Activated CD8-positive, alpha-beta T cell treated with anti-CD3 and anti-CD28 coated beads for 36 hours (primary cell): ENCODE measurements around the gene MIF4GD. TPM values are rescaled to one million over a fixed set of nuclear protein-coding genes. Genes with fewer than 3 reads are reported as not detected.
"Not testable (repeated sequence)": the region's sequence is repeated elsewhere in the genome, so short reads cannot be mapped to it uniquely, and the experiment has no call there.

Experiments
- ATAC-seq: fragments of 200-7000 bp; cut with Tn5 transposase; one replicate; pipeline ENCODE4 v1.10.0; 2021; ENCODE audit warnings: mild to moderate bottlenecking, moderate library complexity
- CTCF ChIA-PET: fragments of 350-600 bp; sonication (Branson Sonifier 250); formaldehyde crosslinking; loops from one replicate; lab custom pipeline; 2021; ENCODE audit warnings: antibody characterized with exemption; lab: Charles Lee
- POLR2A ChIA-PET: fragments of 350-600 bp; sonication (Branson Sonifier 250); formaldehyde crosslinking; loops from one replicate; lab custom pipeline; 2021; ENCODE audit warnings: antibody characterized with exemption; lab: Charles Lee
- DNase-seq: peaks from one replicate; pipeline ENCODE4 v3.0.0-alpha.2; 2020
- H3K27ac Mint-ChIP-seq: one replicate; pipeline ENCODE4 v1.8.0; 2021; ENCODE audit warnings: mild to moderate bottlenecking, mixed read lengths
- H3K27me3 Mint-ChIP-seq: one replicate; pipeline ENCODE4 v1.8.0; 2021; ENCODE audit warnings: mixed read lengths
- H3K36me3 Mint-ChIP-seq: one replicate; pipeline ENCODE4 v1.8.0; 2021; ENCODE audit warnings: low read depth, mixed read lengths
- H3K4me1 Mint-ChIP-seq: one replicate; pipeline ENCODE4 v1.8.0; 2021; ENCODE audit warnings: low read depth, mixed read lengths
- H3K4me3 Mint-ChIP-seq: one replicate; pipeline ENCODE4 v1.8.0; 2021; ENCODE audit warnings: mild to moderate bottlenecking, moderate library complexity, mixed read lengths
- H3K9me3 Mint-ChIP-seq: one replicate; pipeline ENCODE4 v1.8.0; 2021; ENCODE audit warnings: mixed read lengths
- CTCF ChIP-seq: fragments of 200-600 bp; IDR thresholded peaks from one replicate; pipeline ENCODE4 v1.8.0; 2022; ENCODE audit warnings: antibody characterized with exemption, mild to moderate bottlenecking
- intact Hi-C: fragments of 100-400 bp; cut with micrococcal nuclease; formaldehyde crosslinking; loops from one replicate; pipeline ENCODE4 v1.10.0; 2022
- total RNA-seq, 2 experiments: library from RNA; stranded (reverse); gene quantifications; one replicate each; pipeline ENCODE4 v1.2.3, GENCODE V29; 2021

MIF4GD gene
- total RNA-seq, 2 experiments from 2014 or later, result 42.4 to 43.8 TPM

GRCh38 chr17:75263055-75263454 lies 8.0 kb downstream of the MIF4GD start:
- no peak for TF ChIP-seq CTCF
- POLR2A ChIA-PET, result interaction anchor here (1.1 to 4.8 kb wide), 10 partner anchors 8 to 514 kb away, joined by 3 to 105 read pairs (median 8); partner anchors contain the start of genes ARMC7, MIF4GD and SLC25A19
- Mint-ChIP-seq H3K4me3 (peak overlapping the region; percentile 95), H3K27me3 (no peaks in the 10 kb centered on the region), H3K36me3 (peaks cover 43% of the 10 kb centered on the region), H3K9me3 (no peaks in the 10 kb centered on the region), H3K4me1 (peaks cover 42% of the 10 kb centered on the region), H3K27ac (peak overlapping the region; percentile 99)
- CTCF ChIA-PET, result interaction anchor here (0.7 to 4.9 kb wide), 8 partner anchors 9 to 181 kb away, joined by 3 to 107 read pairs (median 7); partner anchors contain the start of genes MIF4GD and NUP85
- ATAC-seq (no peak), DNase-seq (no peak)
- intact Hi-C loops, result no loop called here

- DNase-seq (no peak), ATAC-seq (no peak)
- peak overlapping the region; percentile 95 for H3K4me3 Mint-ChIP-seq
Measured at GRCh38 chr17:75262112-75262606, 8.9 kb downstream of the MIF4GD start.

GRCh38 chr17:75261336-75262111 lies 9.5 kb downstream of the MIF4GD start, which contains the start of the genes GGA3 and MRPS7:
GGA3 (minus strand) TSS chr17:75261606; CDS start chr17:75261587, 19 bp downstream.
MRPS7 (plus strand) TSS chr17:75261879; CDS start chr17:75261901, 22 bp downstream.
- H3K9me3 Mint-ChIP-seq, result no peaks in the 10 kb centered on the region
- intact Hi-C loops, result no loop called here
- no peak for TF ChIP-seq CTCF
- ATAC-seq (peak; percentile 96), DNase-seq (peak; percentile 97)
- CTCF ChIA-PET, result interaction anchor here (0.8 to 4.9 kb wide), 16 partner anchors 11 to 300 kb away, joined by 3 to 107 read pairs (median 6); partner anchors contain the start of genes MIF4GD, NUP85, SLC25A19 and TSEN54
- no peaks in the 10 kb centered on the region for H3K27me3 Mint-ChIP-seq
- H3K27ac Mint-ChIP-seq, result peak within 1 kb of the TSS; percentile 99
- peaks cover 36% of the 10 kb centered on the region for H3K36me3 Mint-ChIP-seq
- H3K4me1 Mint-ChIP-seq, result peaks cover 52% of the 10 kb centered on the region
- POLR2A ChIA-PET, result interaction anchor here (0.9 to 4.8 kb wide), 29 partner anchors 10 to 515 kb away, joined by 3 to 105 read pairs (median 4); partner anchors contain the start of genes ARMC7, GRB2, JPT1 and MIF4GD
- H3K4me3 Mint-ChIP-seq, result peak within 1 kb of the TSS; percentile 95

More at GRCh38 chr17:75262112-75262606, 8.9 kb downstream of the MIF4GD start:
- Mint-ChIP-seq H3K36me3 (peaks cover 38% of the 10 kb centered on the region), H3K9me3 (no peaks in the 10 kb centered on the region), H3K27me3 (no peaks in the 10 kb centered on the region), H3K27ac (peak overlapping the region; percentile 99), H3K4me1 (peaks cover 48% of the 10 kb centered on the region)
- ChIA-PET POLR2A (interaction anchor here (0.6 to 4.8 kb wide), 20 partner anchors 9 to 514 kb away, joined by 3 to 105 read pairs (median 4); partner anchors contain the start of genes ARMC7, GRB2, MIF4GD and SLC25A19), CTCF (interaction anchor here (0.8 to 4.9 kb wide), 15 partner anchors 10 to 301 kb away, joined by 3 to 107 read pairs (median 4); partner anchors contain the start of genes MIF4GD, NUP85, SLC25A19 and TSEN54)
- no peak for TF ChIP-seq CTCF
- intact Hi-C loops, result no loop called here

- H3K27me3 Mint-ChIP-seq, result no peaks in the 10 kb centered on the region
- H3K4me1 Mint-ChIP-seq, result peaks cover 60% of the 10 kb centered on the region
Measured at GRCh38 chr17:75260641-75261335, 10.2 kb downstream of the MIF4GD start.

GRCh38 chr17:75257228-75257627 lies 13.8 kb downstream of the MIF4GD start:
- H3K4me3 Mint-ChIP-seq, POLR2A ChIA-PET, H3K9me3 Mint-ChIP-seq, H3K27me3 Mint-ChIP-seq, CTCF ChIA-PET, ATAC-seq, intact Hi-C loops, DNase-seq: not testable (repeated sequence)
- Mint-ChIP-seq H3K4me1 (peaks cover 72% of the 10 kb centered on the region), H3K36me3 (peaks cover 11% of the 10 kb centered on the region), H3K27ac (peak overlapping the region; percentile 43)

More at GRCh38 chr17:75260641-75261335, 10.2 kb downstream of the MIF4GD start:
- Mint-ChIP-seq H3K9me3 (no peaks in the 10 kb centered on the region), H3K27ac (peak overlapping the region; percentile 99), H3K36me3 (peaks cover 31% of the 10 kb centered on the region), H3K4me3 (peak overlapping the region; percentile 95)
- intact Hi-C loops, result no loop called here
- ChIA-PET POLR2A (interaction anchor here (0.6 to 4.8 kb wide), 26 partner anchors 11 to 256 kb away, joined by 3 to 105 read pairs (median 4); partner anchors contain the start of genes JPT1, MIF4GD, MRPL58 and SLC16A5), CTCF (interaction anchor here (0.9 to 4.9 kb wide), 11 partner anchors 11 to 299 kb away, joined by 3 to 107 read pairs (median 9); partner anchors contain the start of gene MIF4GD)
- DNase-seq, result peak; percentile 69
- TF ChIP-seq CTCF, result no peak
- ATAC-seq, result peak; percentile 43

- POLR2A ChIA-PET, H3K4me3 Mint-ChIP-seq, H3K27me3 Mint-ChIP-seq, DNase-seq, H3K36me3 Mint-ChIP-seq, intact Hi-C loops, CTCF ChIA-PET, H3K9me3 Mint-ChIP-seq, ATAC-seq: not testable (repeated sequence)
- Mint-ChIP-seq H3K27ac (peak overlapping the region; percentile 56), H3K4me1 (peaks cover 80% of the 10 kb centered on the region)
Measured at GRCh38 chr17:75255954-75256698, 14.9 kb downstream of the MIF4GD start.
